ENCODE data around the gene P3H4. TPM values are rescaled to one million over a fixed set of nuclear protein-coding genes. Genes with fewer than 3 reads are reported as not detected.
A peak's percentile ranks its signal among the peaks of the same experiment; 100 is the strongest.
"Not testable (repeated sequence)": the region's sequence is repeated elsewhere in the genome, so short reads cannot be mapped to it uniquely, and the experiment has no call there.

Gene P3H4
- total RNA-seq, 1 donor = 59.7 TPM

- Histone ChIP-seq H4K20me1 (ENCODE audit: insufficient read depth, low read length) (no peaks in the 10 kb centered on the region), H3K4me1 (ENCODE audit: insufficient read depth, low read length) (peaks cover 11% of the 10 kb centered on the region), H3K27me3 (ENCODE audit: insufficient read depth, low read length) (no peaks in the 10 kb centered on the region), H3K36me3 (ENCODE audit: insufficient read depth, low read length) (peaks cover 14% of the 10 kb centered on the region), H3K4me3 (ENCODE audit: insufficient read depth, low read length) (peak overlapping the region; percentile 90), H3K27ac (ENCODE audit: low read depth, low read length) (no peak overlapping the region), H3K79me2 (ENCODE audit: insufficient read depth, low read length) (peaks cover 7% of the 10 kb centered on the region), H3K4me2 (ENCODE audit: insufficient read depth, low read length) (peak overlapping the region; percentile 79), H2AFZ (ENCODE audit: low read length) (peak overlapping the region; percentile 73), H3K9me3 (ENCODE audit: low read depth, low read length) (no peaks in the 10 kb centered on the region)
- no peak for DNase-seq (ENCODE audit: insufficient read length, low spot score, missing footprints)
- TF ChIP-seq, protein P1, sequence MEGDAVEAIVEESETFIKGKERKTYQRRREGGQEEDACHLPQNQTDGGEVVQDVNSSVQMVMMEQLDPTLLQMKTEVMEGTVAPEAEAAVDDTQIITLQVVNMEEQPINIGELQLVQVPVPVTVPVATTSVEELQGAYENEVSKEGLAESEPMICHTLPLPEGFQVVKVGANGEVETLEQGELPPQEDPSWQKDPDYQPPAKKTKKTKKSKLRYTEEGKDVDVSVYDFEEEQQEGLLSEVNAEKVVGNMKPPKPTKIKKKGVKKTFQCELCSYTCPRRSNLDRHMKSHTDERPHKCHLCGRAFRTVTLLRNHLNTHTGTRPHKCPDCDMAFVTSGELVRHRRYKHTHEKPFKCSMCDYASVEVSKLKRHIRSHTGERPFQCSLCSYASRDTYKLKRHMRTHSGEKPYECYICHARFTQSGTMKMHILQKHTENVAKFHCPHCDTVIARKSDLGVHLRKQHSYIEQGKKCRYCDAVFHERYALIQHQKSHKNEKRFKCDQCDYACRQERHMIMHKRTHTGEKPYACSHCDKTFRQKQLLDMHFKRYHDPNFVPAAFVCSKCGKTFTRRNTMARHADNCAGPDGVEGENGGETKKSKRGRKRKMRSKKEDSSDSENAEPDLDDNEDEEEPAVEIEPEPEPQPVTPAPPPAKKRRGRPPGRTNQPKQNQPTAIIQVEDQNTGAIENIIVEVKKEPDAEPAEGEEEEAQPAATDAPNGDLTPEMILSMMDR (IDR thresholded peaks at IDR 0.05; ENCODE audit: extremely low read depth, low read depth, low read length) = no peak
Measured at GRCh38 chr17:41836550-41837196, 24.9 kb upstream of the P3H4 start.

DNA sequence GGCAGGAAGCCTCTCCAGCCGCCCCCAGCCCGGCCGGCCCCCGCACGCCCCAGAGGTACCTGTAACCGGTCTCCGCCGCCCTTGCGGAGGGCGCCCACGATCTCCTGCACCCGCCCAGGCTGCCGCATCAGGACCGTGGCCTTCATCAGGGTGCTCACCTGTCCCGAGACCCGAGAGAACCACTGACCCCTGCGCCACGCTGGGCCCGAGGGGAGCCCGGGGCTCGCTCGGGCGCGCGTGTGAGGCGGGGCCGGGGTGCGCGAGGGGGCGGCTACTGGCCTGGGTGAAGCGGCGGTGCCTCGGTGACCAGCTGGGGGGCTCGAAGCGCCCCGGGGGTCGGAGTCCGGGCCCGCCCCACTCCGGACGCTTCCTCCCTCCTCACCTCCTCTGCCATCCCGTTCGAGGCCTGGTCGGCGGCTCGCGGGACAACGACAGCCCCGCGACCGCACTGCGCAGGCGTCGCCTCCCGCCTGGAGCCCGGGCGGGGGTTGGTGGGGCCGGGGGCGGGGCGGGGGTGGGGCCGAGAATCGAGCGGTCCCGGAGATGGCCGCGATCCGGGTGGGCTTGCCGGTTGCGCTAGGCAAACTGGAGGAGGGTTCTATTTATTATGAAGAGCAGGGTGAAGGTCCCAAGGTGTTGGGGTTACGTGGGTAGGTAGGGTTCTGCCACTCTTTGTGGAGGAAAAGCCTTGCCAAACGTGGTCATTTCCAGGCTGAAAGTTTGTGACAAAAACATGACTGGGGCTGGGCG lies 24.2 kb upstream of the P3H4 start, which contains the start of gene NT5C3B:
TSS of gene NT5C3B (minus strand) at position 433 of the 750 bp plus-strand sequence. CDS start at position 394, 39 bp downstream.
- Histone ChIP-seq H3K4me1 (ENCODE audit: insufficient read depth, low read length) (peaks cover 11% of the 10 kb centered on the region), H3K27me3 (ENCODE audit: insufficient read depth, low read length) (no peaks in the 10 kb centered on the region), H3K9me3 (ENCODE audit: low read depth, low read length) (no peaks in the 10 kb centered on the region), H2AFZ (ENCODE audit: low read length) (peak within 1 kb of the TSS; percentile 73), H3K4me2 (ENCODE audit: insufficient read depth, low read length) (peak within 1 kb of the TSS; percentile 79), H3K27ac (ENCODE audit: low read depth, low read length) (peak within 1 kb of the TSS; percentile 45), H3K4me3 (ENCODE audit: insufficient read depth, low read length) (peak within 1 kb of the TSS; percentile 90), H3K79me2 (ENCODE audit: insufficient read depth, low read length) (peaks cover 7% of the 10 kb centered on the region), H3K36me3 (ENCODE audit: insufficient read depth, low read length) (peaks cover 19% of the 10 kb centered on the region), H4K20me1 (ENCODE audit: insufficient read depth, low read length) (no peaks in the 10 kb centered on the region)
- TF ChIP-seq, protein P1 (IDR thresholded peaks at IDR 0.05; ENCODE audit: extremely low read depth, low read depth, low read length) = no peak
- peak; percentile 97 for DNase-seq (ENCODE audit: insufficient read length, low spot score, missing footprints)

DNA sequence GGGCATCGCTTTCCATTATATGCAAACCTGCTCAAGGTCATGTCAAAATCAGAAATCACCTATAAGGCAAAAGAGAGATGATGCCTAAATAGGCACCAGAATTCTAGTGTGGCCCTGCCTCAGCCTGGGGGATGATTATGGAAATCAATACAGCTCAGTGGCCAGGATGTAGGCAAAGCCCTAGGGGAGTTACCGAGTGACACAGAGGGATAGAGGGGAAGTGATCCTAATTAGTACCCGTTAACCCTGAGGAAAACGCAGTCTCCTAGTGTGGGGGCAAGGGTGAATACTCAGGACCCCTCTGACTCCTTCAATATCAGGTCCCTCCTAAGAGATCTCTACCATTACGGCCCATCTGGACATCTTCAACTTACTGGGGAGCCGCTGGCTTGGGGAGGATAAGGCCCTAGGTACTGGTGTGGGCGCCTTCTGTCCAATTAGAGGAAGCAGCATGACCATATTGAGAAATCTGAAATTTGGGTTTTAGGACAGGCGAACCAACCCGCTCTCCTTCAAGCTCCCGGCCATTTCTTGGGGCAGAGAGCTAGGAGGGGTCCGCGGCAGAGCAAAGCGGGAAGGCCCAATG lies 23.6 kb upstream of the P3H4 start:
- H3K79me2 ChIP-seq (ENCODE audit: insufficient read depth, low read length) = peaks cover 7% of the 10 kb centered on the region
- H3K4me2 ChIP-seq (ENCODE audit: insufficient read depth, low read length) = peak overlapping the region; percentile 79
- H3K4me3 ChIP-seq (ENCODE audit: insufficient read depth, low read length) = peak overlapping the region; percentile 90
- H3K9me3 ChIP-seq (ENCODE audit: low read depth, low read length) = no peaks in the 10 kb centered on the region
- H3K4me1 ChIP-seq (ENCODE audit: insufficient read depth, low read length) = peaks cover 11% of the 10 kb centered on the region
- H3K27ac ChIP-seq (ENCODE audit: low read depth, low read length) = peak overlapping the region; percentile 45
- peaks cover 25% of the 10 kb centered on the region for H3K36me3 ChIP-seq (ENCODE audit: insufficient read depth, low read length)
- DNase-seq (ENCODE audit: insufficient read length, low spot score, missing footprints) = no peak
- peak overlapping the region; percentile 65 for H2AFZ ChIP-seq (ENCODE audit: low read length)
- no peaks in the 10 kb centered on the region for H4K20me1 ChIP-seq (ENCODE audit: insufficient read depth, low read length)
- no peaks in the 10 kb centered on the region for H3K27me3 ChIP-seq (ENCODE audit: insufficient read depth, low read length)
- TF ChIP-seq, protein P1 (IDR thresholded peaks at IDR 0.05; ENCODE audit: extremely low read depth, low read depth, low read length) = no peak

DNA sequence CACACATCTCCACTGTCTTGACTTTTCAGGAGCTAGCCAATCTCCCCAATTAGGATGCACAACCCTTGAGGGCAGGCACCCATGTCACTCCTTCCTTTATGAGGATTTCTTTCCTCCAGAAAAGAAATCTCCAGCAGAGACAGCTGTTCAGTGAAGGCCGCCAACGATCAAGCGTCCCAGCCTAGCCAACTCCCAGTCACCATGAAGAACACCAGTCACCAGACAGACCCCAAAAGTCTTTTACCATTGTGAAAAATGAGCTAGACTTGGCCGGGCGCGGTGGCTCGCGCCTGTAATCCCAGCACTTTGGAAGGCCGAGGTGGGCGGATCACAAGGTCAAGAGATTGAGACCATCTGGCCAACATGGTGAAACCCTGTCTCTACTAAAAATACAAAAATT lies 18.2 kb upstream of the P3H4 start:
- H3K9me3 ChIP-seq (ENCODE audit: low read depth, low read length); H3K4me1 ChIP-seq (ENCODE audit: insufficient read depth, low read length); H4K20me1 ChIP-seq (ENCODE audit: insufficient read depth, low read length); H3K4me2 ChIP-seq (ENCODE audit: insufficient read depth, low read length); H3K4me3 ChIP-seq (ENCODE audit: insufficient read depth, low read length); H3K27me3 ChIP-seq (ENCODE audit: insufficient read depth, low read length); H3K79me2 ChIP-seq (ENCODE audit: insufficient read depth, low read length); H3K27ac ChIP-seq (ENCODE audit: low read depth, low read length); H2AFZ ChIP-seq (ENCODE audit: low read length): not testable (repeated sequence)
- peak; percentile 74 for DNase-seq (ENCODE audit: insufficient read length, low spot score, missing footprints)
- H3K36me3 ChIP-seq (ENCODE audit: insufficient read depth, low read length) = peaks cover 49% of the 10 kb centered on the region
